NCI-H2196 treated with DMSO at 0.1 percent for 48 hours (cell line): Measurements from ENCODE around the gene LMNTD2.

Experiments
- DNase-seq: peaks from one replicate; lab custom pipeline; 2025; ENCODE audit not compliant: unreplicated experiment; lab: John Stamatoyannopoulos, UW

The LMNTD2 gene

GRCh38 chr11:554428-555226 lies 5.9 kb downstream of the LMNTD2 start:
- peak; percentile 81 for DNase-seq

GRCh38 chr11:553988-554340 lies 6.6 kb downstream of the LMNTD2 start:
- DNase-seq: no peak

- DNase-seq: no peak
These were observed 7.2 kb downstream of the LMNTD2 start for GRCh38 chr11:553083-553987.

- no peak for DNase-seq
These were observed 8.9 kb downstream of the LMNTD2 start for GRCh38 chr11:551596-551995.

- no peak for DNase-seq
These were observed 9.4 kb downstream of the LMNTD2 start for GRCh38 chr11:551131-551530.

GRCh38 chr11:550746-551085 lies 9.8 kb downstream of the LMNTD2 start:
- no peak for DNase-seq

GRCh38 chr11:550021-550745 lies 10.4 kb downstream of the LMNTD2 start:
- DNase-seq: no peak

- no peak for DNase-seq
These were observed 11.6 kb downstream of the LMNTD2 start for GRCh38 chr11:548700-549603.

- no peak for DNase-seq
These were observed 15.4 kb downstream of the LMNTD2 start for GRCh38 chr11:545171-545570.

- no peak for DNase-seq
These were observed 15.7 kb downstream of the LMNTD2 start for GRCh38 chr11:544817-545166.

- DNase-seq: no peak
These were observed 19.1 kb downstream of the LMNTD2 start for GRCh38 chr11:541433-541885.

- DNase-seq: no peak
These were observed 19.7 kb downstream of the LMNTD2 start for GRCh38 chr11:540583-541432.

GRCh38 chr11:539971-540481 lies 20.5 kb downstream of the LMNTD2 start:
- DNase-seq: no peak

GRCh38 chr11:538431-539051 lies 22.0 kb downstream of the LMNTD2 start:
- no peak for DNase-seq

- DNase-seq: no peak
These were observed 22.7 kb downstream of the LMNTD2 start for GRCh38 chr11:537622-538430.

GRCh38 chr11:536841-537621 lies 23.5 kb downstream of the LMNTD2 start, which contains the start of gene LRRC56:
Gene LRRC56, plus strand, starts transcription at chr11:537527. Its CDS starts 3,158 bp downstream, at chr11:540685.
- peak; percentile 72 for DNase-seq
